IMR-90 (cell line): ENCODE measurements around the gene SLC38A3. TPM values are rescaled to one million over a fixed set of nuclear protein-coding genes. Genes with fewer than 3 reads are reported as not detected.

Experiments used
- ATAC-seq: fragments of 200-7000 bp; cut with Tn5 transposase; 2 replicates; pipeline ENCODE4 v1.9.1; 2020; ENCODE audit warnings: low read depth, mild to moderate bottlenecking, moderate library complexity
- BruUV-seq: library from RNA; stranded (reverse); fragments of 400-500 nt; replicated peaks from 2 replicates; lab custom pipeline; 2021; lab: Mats Ljungman, UMichigan
- CTCF ChIA-PET: fragments of 300-600 bp; formaldehyde crosslinking; extraction: SDS; loops from one replicate; lab custom pipeline; 2021; ENCODE audit warnings: antibody characterized with exemption; lab: Yijun Ruan, JAX
- POLR2A ChIA-PET: fragments of 300-600 bp; sonication (Branson Sonifier 250); formaldehyde crosslinking; loops from one replicate; lab custom pipeline; 2022; ENCODE audit warnings: antibody characterized with exemption; ENCODE audit not compliant: unreplicated experiment; lab: Charles Lee
- DNase-seq: peaks from one replicate; pipeline ENCODE4 v3.0.0; 2013
- H2AFZ ChIP-seq: replicated peaks from 2 replicates; pipeline ENCODE3; 2013; ENCODE audit warnings: low read length, mild to moderate bottlenecking; ENCODE audit not compliant: poor library complexity
- H2AK5ac ChIP-seq: 2 replicates; pipeline ENCODE4 v1.6.1; 2013; ENCODE audit warnings: low read depth, low read length, inconsistent platforms
- H2AK9ac ChIP-seq: replicated peaks from 2 replicates; pipeline ENCODE3; 2013; ENCODE audit warnings: mild to moderate bottlenecking, low read depth, low read length, moderate library complexity; ENCODE audit not compliant: poor library complexity
- H2BK120ac ChIP-seq: 2 replicates; pipeline ENCODE4 v1.6.1; 2013; ENCODE audit warnings: low read depth, low read length, inconsistent platforms
- H2BK15ac ChIP-seq: 3 replicates; pipeline ENCODE4 v1.6.1; 2013; ENCODE audit warnings: low read depth, low read length, inconsistent platforms
- H2BK20ac ChIP-seq: 2 replicates; pipeline ENCODE4 v1.6.1; 2013; ENCODE audit warnings: low read depth, mild to moderate bottlenecking, inconsistent platforms, low read length, moderate library complexity
- H2BK5ac ChIP-seq: 2 replicates; pipeline ENCODE4 v1.6.1; 2013; ENCODE audit warnings: mild to moderate bottlenecking, low read depth, low read length, inconsistent platforms; ENCODE audit not compliant: poor library complexity, severe bottlenecking
- H3K14ac ChIP-seq: replicated peaks from 2 replicates; pipeline ENCODE4 v1.6.1; 2013; ENCODE audit warnings: low read depth, low read length, inconsistent platforms
- H3K18ac ChIP-seq: 2 replicates; pipeline ENCODE4 v1.6.1; 2013; ENCODE audit warnings: low read depth, low read length, control low read depth
- H3K23ac ChIP-seq: 2 replicates; pipeline ENCODE4 v1.6.1; 2013; ENCODE audit warnings: low read depth, low read length, inconsistent platforms
- H3K27ac ChIP-seq: 2 replicates; pipeline ENCODE4 v1.5.1; 2013; ENCODE audit warnings: mild to moderate bottlenecking, control low read depth, low read length; ENCODE audit not compliant: insufficient read depth
- H3K27me3 ChIP-seq: 2 replicates; pipeline ENCODE4 v1.6.1; 2013; ENCODE audit warnings: low read length; ENCODE audit not compliant: control insufficient read depth, insufficient read depth
- H3K36me3 ChIP-seq: 2 replicates; pipeline ENCODE4 v1.6.1; 2013; ENCODE audit warnings: low read length, mixed read lengths; ENCODE audit not compliant: control insufficient read depth, insufficient read depth
- H3K4ac ChIP-seq: 2 replicates; pipeline ENCODE4 v1.6.1; 2013; ENCODE audit warnings: low read depth, low read length, inconsistent platforms
- H3K4me1 ChIP-seq: 2 replicates; pipeline ENCODE4 v1.6.1; 2013; ENCODE audit warnings: low read length, mixed read lengths; ENCODE audit not compliant: control insufficient read depth, insufficient read depth
- H3K4me2 ChIP-seq: 2 replicates; pipeline ENCODE4 v1.6.1; 2013; ENCODE audit warnings: low read depth, mild to moderate bottlenecking, control low read depth, low read length, moderate library complexity
- H3K4me3 ChIP-seq: 2 replicates; pipeline ENCODE4 v1.5.1; 2013; ENCODE audit warnings: low read depth, mild to moderate bottlenecking, control low read depth, low read length, moderate library complexity; ENCODE audit not compliant: insufficient read depth
- H3K56ac ChIP-seq: 2 replicates; pipeline ENCODE4 v1.6.1; 2013; ENCODE audit warnings: low read length, inconsistent platforms; ENCODE audit not compliant: insufficient read depth; ENCODE audit errors: extremely low read depth
- H3K79me1 ChIP-seq, 2 experiments: 2 replicates each; pipeline ENCODE4 v1.6.1; 2013; ENCODE audit warnings: low read length in 2 of 2, inconsistent platforms in 1 of 2, low read depth in 1 of 2
- H3K9ac ChIP-seq: 2 replicates; pipeline ENCODE4 v1.6.1; 2013; ENCODE audit warnings: low read depth, low read length, control low read depth
- H3K9me1 ChIP-seq: 2 replicates; pipeline ENCODE4 v1.6.1; 2013; ENCODE audit warnings: low read length, inconsistent platforms; ENCODE audit not compliant: insufficient read depth
- H3K9me3 ChIP-seq: 2 replicates; pipeline ENCODE4 v1.6.1; 2013; ENCODE audit warnings: low read length; ENCODE audit not compliant: control insufficient read depth, insufficient read depth
- H4K20me1 ChIP-seq: 2 replicates; pipeline ENCODE4 v1.6.1; 2013; ENCODE audit warnings: low read length, inconsistent platforms; ENCODE audit not compliant: insufficient read depth
- H4K5ac ChIP-seq: 2 replicates; pipeline ENCODE4 v1.6.1; 2013; ENCODE audit warnings: mild to moderate bottlenecking, low read depth, low read length, control low read depth
- H4K8ac ChIP-seq, 2 experiments: 2 replicates each; pipeline ENCODE4 v1.6.1; 2013; ENCODE audit warnings: low read depth in 2 of 2, low read length in 2 of 2, control low read depth in 1 of 2, inconsistent platforms in 1 of 2
- H4K91ac ChIP-seq: 2 replicates; pipeline ENCODE4 v1.6.1; 2013; ENCODE audit warnings: low read depth, low read length, inconsistent platforms; ENCODE audit not compliant: insufficient read depth
- CEBPB ChIP-seq: IDR thresholded peaks from 2 replicates; pipeline ENCODE4 v1.6.1; 2012; ENCODE audit warnings: low read depth, low read length, improper control_type of control experiment
- MAZ ChIP-seq: IDR thresholded peaks from 2 replicates; pipeline ENCODE4 v1.6.1; 2012; ENCODE audit warnings: low read depth, mild to moderate bottlenecking, low read length, improper control_type of control experiment, moderate library complexity, borderline replicate concordance
- RFX5 ChIP-seq: IDR thresholded peaks from 2 replicates; pipeline ENCODE4 v1.8.0; 2012; ENCODE audit warnings: low read depth, mild to moderate bottlenecking, low read length, moderate library complexity
- SMC3 ChIP-seq: fragments of 150-350 bp; IDR thresholded peaks from 2 replicates; pipeline ENCODE4 v1.6.1; 2016; ENCODE audit warnings: low read depth, mild to moderate bottlenecking, antibody characterized with exemption, low read length, moderate library complexity
- WGBS, 2 experiments: methylation state at CpG; one replicate each; pipeline versions ENCODE4 v1.1.5 to v1.1.7; 2013; ENCODE audit warnings: missing lambda C conversion rate in 2 of 2; ENCODE audit not compliant: insufficient read length in 1 of 2; ENCODE audit errors: extremely low coverage in 2 of 2; 5-methylcytosine and 5-hydroxymethylcytosine counted together
- dilution Hi-C: fragments of 300-500 bp; cut with HindIII; formaldehyde crosslinking; loops from one replicate; pipeline ENCODE4 v1.14.3; 2018; ENCODE audit warnings: low sequenced_read_pairs; ENCODE audit not compliant: unreplicated experiment
- in situ Hi-C: fragments of 300-500 bp; cut with MboI; formaldehyde crosslinking; loops from 3 replicates; pipeline ENCODE4 v1.14.3; 2019; ENCODE audit warnings: low sequenced_read_pairs, inconsistent platforms, mixed read lengths
- intact Hi-C: fragments of 100-400 bp; cut with micrococcal nuclease; formaldehyde crosslinking; loops from 2 replicates; pipeline ENCODE4 v1.10.0; 2022
- polyA plus RNA-seq, 3 experiments: library from polyadenylated mRNA; depleted of rRNA; stranded (reverse); fragments of >200 nt; gene quantifications; 2 replicates each; pipeline ENCODE4 v1.2.3, GENCODE V29; 2012; ENCODE audit warnings: low replicate concordance in 1 of 3
- total RNA-seq: library from RNA; depleted of rRNA; stranded (reverse); fragments of >200 nt; gene quantifications from 2 replicates; pipeline ENCODE4 v1.2.3, GENCODE V29; 2012
- TF ChIP-seq, protein P1 (sequence below): conservative IDR thresholded peaks from 2 replicates; pipeline ENCODE4 v1.5.1; 2012; ENCODE audit warnings: mild to moderate bottlenecking, low read depth, low read length, improper control_type of control experiment

SLC38A3 gene
- total and polyA plus RNA-seq, 2 of the 4 experiments (the other 2 are of a cell fraction): 0.12 to 0.36 TPM

DNA sequence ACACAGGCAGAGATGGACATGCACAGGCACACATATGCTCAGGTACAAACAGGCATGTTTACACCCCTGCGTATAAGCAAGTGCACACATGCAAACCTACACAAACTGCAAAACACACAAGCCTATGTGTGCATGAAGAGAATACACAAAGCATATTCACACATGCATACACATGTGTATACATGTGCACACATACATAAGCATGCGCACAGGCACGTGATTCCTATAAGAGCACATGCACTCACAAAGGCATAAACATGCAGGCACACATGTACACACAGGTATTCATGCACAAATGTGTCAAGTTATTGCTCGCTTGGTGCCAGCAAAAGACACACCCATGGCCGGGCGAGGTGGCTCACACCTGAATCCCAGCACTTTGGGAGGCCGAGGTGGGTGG is 15.1 kb upstream of the SLC38A3 start:
- Histone ChIP-seq H3K56ac (no peak overlapping the region), H4K5ac (no peak overlapping the region), H3K9ac (no peak overlapping the region), H3K36me3 (peaks cover 17% of the 10 kb centered on the region; the same call in 1 of the 2 replicates), H3K4me2 (no peak overlapping the region), H3K9me1 (no peaks in the 10 kb centered on the region), H2AFZ (no peak overlapping the region), H3K27ac (no peak overlapping the region), H2BK120ac (no peak overlapping the region), H3K79me1 (no peaks in the 10 kb centered on the region), H3K4me3 (no peak overlapping the region), H2BK20ac (no peak overlapping the region), H2BK15ac (no peak overlapping the region), H2AK5ac (no peak overlapping the region), H3K4me1 (no peaks in the 10 kb centered on the region), H3K23ac (no peak overlapping the region), H4K20me1 (peaks cover 4% of the 10 kb centered on the region; the same call in 1 of the 2 replicates), H3K27me3 (peaks cover 13% of the 10 kb centered on the region; the same call in 1 of the 2 replicates), H3K4ac (no peak overlapping the region), H3K14ac (no peak overlapping the region), H3K9me3 (no peaks in the 10 kb centered on the region), H2AK9ac (no peak overlapping the region), H3K18ac (no peak overlapping the region), H4K8ac (no peak overlapping the region), H2BK5ac (no peak overlapping the region), H4K91ac (no peak overlapping the region)
- POLR2A ChIA-PET: interaction anchor here (0.6 kb wide), 1 partner anchor 33 kb away, joined by 3 read pairs; no protein-coding TSS in a partner anchor
- no TSS peak for BruUV-seq
- no peak for TF ChIP-seq RFX5
- TF ChIP-seq, protein P1, sequence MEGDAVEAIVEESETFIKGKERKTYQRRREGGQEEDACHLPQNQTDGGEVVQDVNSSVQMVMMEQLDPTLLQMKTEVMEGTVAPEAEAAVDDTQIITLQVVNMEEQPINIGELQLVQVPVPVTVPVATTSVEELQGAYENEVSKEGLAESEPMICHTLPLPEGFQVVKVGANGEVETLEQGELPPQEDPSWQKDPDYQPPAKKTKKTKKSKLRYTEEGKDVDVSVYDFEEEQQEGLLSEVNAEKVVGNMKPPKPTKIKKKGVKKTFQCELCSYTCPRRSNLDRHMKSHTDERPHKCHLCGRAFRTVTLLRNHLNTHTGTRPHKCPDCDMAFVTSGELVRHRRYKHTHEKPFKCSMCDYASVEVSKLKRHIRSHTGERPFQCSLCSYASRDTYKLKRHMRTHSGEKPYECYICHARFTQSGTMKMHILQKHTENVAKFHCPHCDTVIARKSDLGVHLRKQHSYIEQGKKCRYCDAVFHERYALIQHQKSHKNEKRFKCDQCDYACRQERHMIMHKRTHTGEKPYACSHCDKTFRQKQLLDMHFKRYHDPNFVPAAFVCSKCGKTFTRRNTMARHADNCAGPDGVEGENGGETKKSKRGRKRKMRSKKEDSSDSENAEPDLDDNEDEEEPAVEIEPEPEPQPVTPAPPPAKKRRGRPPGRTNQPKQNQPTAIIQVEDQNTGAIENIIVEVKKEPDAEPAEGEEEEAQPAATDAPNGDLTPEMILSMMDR: no peak
- no peak for TF ChIP-seq MAZ
- TF ChIP-seq CEBPB: no peak
- no peak for TF ChIP-seq SMC3
- DNase-seq: no peak
- CTCF ChIA-PET: interaction anchor here (1.0 to 1.3 kb wide), 3 partner anchors 33 to 69 kb away, joined by 3 to 10 read pairs (median 6); no protein-coding TSS in a partner anchor
- no CpG with 5 or more reads among the region's 7 CpGs for WGBS, 2 experiments
- intact Hi-C loops: loop anchor here (1.0 kb wide), 2 partner anchors 35 to 69 kb away; partner anchors contain the start of gene SEMA3F
- dilution Hi-C loops: no loop called here
- ATAC-seq: no peak
- in situ Hi-C loops: loop anchor here (5.0 kb wide), 2 partner anchors 37 to 82 kb away; no protein-coding TSS in a partner anchor
